ENCODE data around the gene ZNF480.
"Not testable (repeated sequence)": the region's sequence is repeated elsewhere in the genome, so short reads cannot be mapped to it uniquely, and the experiment has no call there.

ZNF480 gene

DNA sequence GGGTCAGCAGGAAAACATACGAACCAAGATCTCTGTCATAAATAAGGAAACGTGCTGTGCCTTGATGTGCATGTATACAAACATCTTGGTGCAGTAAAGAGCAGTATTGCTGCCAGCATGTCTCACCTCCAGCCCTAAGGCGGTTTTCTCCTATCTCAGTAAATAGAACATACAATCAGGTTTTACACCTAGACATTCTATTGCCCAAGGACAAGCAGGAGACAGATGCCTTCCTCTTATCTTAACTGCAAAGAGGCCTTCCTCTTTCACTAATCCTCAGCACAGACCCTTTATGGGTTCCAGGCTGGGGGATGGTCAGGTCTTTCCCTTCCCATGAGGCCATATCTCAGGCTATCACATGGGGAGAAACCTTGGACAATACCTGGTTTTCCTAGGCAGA lies 42.1 kb downstream of the ZNF480 start:
- not testable (repeated sequence) for DNase-seq (ENCODE audit: low spot score)

- DNase-seq (ENCODE audit: low spot score) = peak; percentile 21
Observed at GRCh38 chr19:52343548-52343947, 46.6 kb downstream of the ZNF480 start.

DNA sequence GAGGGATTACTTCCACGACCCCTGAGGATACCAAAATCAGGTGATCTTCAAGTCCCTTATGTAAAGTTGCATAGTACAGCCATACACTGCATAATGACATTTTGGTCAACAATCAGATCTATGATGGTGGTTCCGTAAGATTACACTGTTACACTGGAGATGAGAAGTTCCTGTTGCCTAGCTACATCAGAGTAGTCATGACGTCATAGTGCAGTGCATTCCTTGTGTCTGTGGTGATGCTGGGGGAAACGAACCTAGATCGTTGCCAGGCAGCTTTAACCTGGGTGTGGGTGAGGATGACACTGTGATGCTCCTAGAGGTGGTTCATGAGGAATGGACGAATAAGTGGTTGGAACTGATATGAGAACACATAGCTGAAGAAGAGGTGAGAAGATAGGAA lies 48.2 kb downstream of the ZNF480 start:
- no peak for DNase-seq (ENCODE audit: low spot score)

GRCh38 chr19:52351512-52351911 lies 54.5 kb downstream of the ZNF480 start:
- no peak for DNase-seq (ENCODE audit: low spot score)

DNA sequence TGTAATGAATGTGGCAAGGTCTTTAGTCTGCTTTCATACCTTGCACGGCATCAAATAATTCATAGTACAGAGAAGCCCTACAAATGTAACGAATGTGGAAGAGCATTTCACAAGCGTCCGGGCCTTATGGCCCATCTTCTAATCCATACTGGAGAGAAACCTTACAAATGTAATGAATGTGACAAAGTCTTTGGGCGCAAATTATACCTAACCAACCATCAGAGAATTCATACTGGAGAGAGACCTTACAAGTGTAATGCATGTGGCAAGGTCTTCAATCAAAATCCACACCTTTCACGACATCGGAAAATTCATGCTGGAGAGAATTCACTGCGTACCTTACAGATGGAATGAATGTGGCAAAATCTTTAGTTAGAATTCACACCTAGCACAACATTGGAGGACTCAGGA lies 69.5 kb downstream of the ZNF480 start:
- DNase-seq (ENCODE audit: low spot score) = no peak

DNA sequence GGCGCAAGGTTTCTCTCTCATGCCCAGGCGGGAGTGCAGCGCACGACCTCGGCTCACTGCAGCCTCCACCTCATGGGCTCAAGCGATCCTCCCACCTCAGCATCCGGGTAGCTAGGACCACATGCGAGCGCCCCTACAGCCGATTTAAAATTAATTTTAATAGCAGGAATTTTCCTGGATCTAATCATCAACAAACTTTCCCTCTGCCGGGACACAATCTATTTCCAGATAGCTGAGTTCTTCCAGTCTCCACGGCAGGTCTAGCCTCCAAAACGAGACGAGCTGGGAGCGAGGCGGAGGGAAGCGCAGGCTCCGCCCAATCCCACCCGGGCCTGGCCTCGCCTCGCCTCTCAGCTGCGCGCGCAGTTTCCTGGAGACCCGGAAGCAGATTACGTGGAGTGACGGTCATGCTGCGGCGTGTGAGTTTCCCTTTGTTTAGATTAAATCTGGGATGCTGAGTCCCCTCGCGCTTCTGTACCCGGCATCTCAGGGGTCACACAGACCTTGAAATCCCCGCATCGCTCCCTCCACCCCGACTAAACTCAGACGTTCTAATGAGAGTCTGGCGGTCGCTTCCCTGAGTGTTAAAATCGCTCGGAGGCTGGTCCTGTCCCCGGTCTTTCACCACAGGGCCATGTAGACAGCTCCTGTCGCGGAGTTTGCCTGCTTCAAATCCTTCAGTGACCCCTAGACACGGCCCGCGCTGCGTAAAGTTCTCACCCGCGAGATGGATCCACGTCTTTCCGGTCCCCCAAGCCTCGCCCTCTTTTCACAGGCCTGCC lies 72.8 kb downstream of the ZNF480 start, which contains the start of gene ZNF880:
TSS of gene ZNF880 (plus strand) at position 365 of the 782 bp plus-strand sequence. CDS start at position 408, 43 bp downstream.
- DNase-seq (ENCODE audit: low spot score) = peak; percentile 43

GRCh38 chr19:52370341-52370710 lies 73.4 kb downstream of the ZNF480 start:
- DNase-seq (ENCODE audit: low spot score) = no peak

Data from hematopoietic multipotent progenitor cell treated with erythropoietin and hydrocortisone succinate and interleukin-3 and kit ligand, for 15 days (in vitro differentiated cells).